Measurements from ENCODE around the gene SOX6.

Gene SOX6

DNA sequence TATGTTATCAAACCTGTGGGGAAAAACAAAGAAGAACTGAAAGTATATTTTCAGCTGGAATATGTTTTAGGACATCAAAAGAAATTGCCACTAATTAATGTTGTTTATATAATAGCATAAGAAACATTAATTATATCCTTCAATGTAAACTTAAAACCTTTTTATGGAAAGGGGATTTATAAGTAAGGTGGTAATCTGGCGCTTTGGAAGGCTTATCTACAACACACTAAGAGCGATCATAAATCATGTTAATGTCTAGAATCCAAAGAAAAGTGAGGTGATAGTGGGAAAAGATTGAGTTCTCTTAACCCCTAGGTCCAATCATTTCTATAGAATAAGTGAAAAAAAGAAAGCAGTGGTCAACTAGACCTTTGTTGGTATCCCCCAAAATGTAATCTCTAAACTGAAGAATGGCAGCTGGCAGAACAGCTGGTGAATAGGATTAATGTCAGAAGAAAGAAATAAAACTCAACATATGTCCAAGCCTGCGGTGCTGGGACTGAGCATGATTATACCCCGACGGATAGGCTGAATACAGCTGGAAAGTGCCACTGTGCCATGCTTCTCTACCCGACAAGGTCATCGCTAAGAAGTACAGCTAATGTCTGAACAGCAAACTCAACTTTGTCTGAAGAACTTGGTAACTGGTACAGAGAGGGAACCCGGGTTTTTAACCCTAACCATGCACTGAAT is 64.0 kb downstream of the SOX6 start:
- TF ChIP-seq FOXP2 (optimal IDR thresholded peaks at IDR 0.05; ENCODE audit: borderline replicate concordance, extremely low read depth, extremely low read length, insufficient read depth) (no peak), TAF1 (IDR thresholded peaks at IDR 0.05; ENCODE audit: borderline replicate concordance, insufficient read depth, low read length) (no peak), SIN3A (IDR thresholded peaks at IDR 0.05; ENCODE audit: borderline replicate concordance, insufficient read depth, low read length) (no peak), POLR2AphosphoS5 (IDR thresholded peaks at IDR 0.05; ENCODE audit: low read depth, low read length) (no peak)
- TF ChIP-seq, protein P1, sequence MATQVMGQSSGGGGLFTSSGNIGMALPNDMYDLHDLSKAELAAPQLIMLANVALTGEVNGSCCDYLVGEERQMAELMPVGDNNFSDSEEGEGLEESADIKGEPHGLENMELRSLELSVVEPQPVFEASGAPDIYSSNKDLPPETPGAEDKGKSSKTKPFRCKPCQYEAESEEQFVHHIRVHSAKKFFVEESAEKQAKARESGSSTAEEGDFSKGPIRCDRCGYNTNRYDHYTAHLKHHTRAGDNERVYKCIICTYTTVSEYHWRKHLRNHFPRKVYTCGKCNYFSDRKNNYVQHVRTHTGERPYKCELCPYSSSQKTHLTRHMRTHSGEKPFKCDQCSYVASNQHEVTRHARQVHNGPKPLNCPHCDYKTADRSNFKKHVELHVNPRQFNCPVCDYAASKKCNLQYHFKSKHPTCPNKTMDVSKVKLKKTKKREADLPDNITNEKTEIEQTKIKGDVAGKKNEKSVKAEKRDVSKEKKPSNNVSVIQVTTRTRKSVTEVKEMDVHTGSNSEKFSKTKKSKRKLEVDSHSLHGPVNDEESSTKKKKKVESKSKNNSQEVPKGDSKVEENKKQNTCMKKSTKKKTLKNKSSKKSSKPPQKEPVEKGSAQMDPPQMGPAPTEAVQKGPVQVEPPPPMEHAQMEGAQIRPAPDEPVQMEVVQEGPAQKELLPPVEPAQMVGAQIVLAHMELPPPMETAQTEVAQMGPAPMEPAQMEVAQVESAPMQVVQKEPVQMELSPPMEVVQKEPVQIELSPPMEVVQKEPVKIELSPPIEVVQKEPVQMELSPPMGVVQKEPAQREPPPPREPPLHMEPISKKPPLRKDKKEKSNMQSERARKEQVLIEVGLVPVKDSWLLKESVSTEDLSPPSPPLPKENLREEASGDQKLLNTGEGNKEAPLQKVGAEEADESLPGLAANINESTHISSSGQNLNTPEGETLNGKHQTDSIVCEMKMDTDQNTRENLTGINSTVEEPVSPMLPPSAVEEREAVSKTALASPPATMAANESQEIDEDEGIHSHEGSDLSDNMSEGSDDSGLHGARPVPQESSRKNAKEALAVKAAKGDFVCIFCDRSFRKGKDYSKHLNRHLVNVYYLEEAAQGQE (IDR thresholded peaks at IDR 0.05; ENCODE audit: insufficient read depth in 1 of 2, low read depth in 2 of 2, low read length in 2 of 2) = no peak

DNA sequence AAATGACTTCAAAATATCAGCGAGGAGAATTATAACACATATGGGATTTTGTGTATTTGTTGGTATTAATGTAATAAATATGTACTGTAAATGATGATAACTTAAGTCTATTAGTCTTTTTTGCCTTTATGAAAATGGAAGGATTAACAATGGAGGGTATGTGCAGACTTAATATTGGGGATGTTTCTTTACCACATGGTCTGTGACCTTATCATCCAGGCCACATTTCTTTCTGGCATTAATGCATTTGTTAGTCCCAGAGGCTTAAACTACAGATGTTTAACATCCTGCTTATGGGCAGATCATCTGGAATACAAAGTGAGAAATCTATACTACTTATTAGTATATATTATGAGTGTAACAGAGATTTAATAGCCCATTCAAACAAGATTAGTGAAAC is 64.6 kb downstream of the SOX6 start:
- TF ChIP-seq TAF1 (IDR thresholded peaks at IDR 0.05; ENCODE audit: borderline replicate concordance, insufficient read depth, low read length) = no peak
- TF ChIP-seq FOXP2 (optimal IDR thresholded peaks at IDR 0.05; ENCODE audit: borderline replicate concordance, extremely low read depth, extremely low read length, insufficient read depth) = no peak
- no peak for TF ChIP-seq POLR2AphosphoS5 (IDR thresholded peaks at IDR 0.05; ENCODE audit: low read depth, low read length)
- no peak for TF ChIP-seq SIN3A (IDR thresholded peaks at IDR 0.05; ENCODE audit: borderline replicate concordance, insufficient read depth, low read length)
- TF ChIP-seq, protein P1 (IDR thresholded peaks at IDR 0.05; ENCODE audit: insufficient read depth in 1 of 2, low read depth in 2 of 2, low read length in 2 of 2) = no peak

DNA sequence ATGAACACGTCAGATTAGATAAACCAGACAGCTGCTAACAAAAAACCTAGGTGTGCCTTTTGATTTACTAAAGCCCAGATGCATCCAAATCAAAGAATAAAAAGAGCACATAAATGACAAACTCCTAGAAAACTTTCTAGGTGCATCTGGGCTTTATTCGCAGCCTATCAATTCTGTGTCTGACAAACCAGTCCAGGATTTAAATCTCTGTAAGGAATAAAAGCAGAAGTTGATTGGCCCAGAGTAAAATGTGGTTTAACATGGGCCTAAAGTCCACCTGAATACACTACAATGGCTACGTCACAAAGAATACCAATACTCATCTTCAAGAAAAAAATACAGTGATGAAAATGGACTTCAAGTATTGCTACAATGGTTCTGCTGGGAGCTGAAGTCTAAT is 66.8 kb downstream of the SOX6 start:
- TF ChIP-seq FOXP2 (optimal IDR thresholded peaks at IDR 0.05; ENCODE audit: borderline replicate concordance, extremely low read depth, extremely low read length, insufficient read depth) (no peak), POLR2AphosphoS5 (IDR thresholded peaks at IDR 0.05; ENCODE audit: low read depth, low read length) (no peak), SIN3A (IDR thresholded peaks at IDR 0.05; ENCODE audit: borderline replicate concordance, insufficient read depth, low read length) (no peak), TAF1 (IDR thresholded peaks at IDR 0.05; ENCODE audit: borderline replicate concordance, insufficient read depth, low read length) (no peak)
- TF ChIP-seq, protein P1 (IDR thresholded peaks at IDR 0.05; ENCODE audit: insufficient read depth in 1 of 2, low read depth in 2 of 2, low read length in 2 of 2) = no peak

DNA sequence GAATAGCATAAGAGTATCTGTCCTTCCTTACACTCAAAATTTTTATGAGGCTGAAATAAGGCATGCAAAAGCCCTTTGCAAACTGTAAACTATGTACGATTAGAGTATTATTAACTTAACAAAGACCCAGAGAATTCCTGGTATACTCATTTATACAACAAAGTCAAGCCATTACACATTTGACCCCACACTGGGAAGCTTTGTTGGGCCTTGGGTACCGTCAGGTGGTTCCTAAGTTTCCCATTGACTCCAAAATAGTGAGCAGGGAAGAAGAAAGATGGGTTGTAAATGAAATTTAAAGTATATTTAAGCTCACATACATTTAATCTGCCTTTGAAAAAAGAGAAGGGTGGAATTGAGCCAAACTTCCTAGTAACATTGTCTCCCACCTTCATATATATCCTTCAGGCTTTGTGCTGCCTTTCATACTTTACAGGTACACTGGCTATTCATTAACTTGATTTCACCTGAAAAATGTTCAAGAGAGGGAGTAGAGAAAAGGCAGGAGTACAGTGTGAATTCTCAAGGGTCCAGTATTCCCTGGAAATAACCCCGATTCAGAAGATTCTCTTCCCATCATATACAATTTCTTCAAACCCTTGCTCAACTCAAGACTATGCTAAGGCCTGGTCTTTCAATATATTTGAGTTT is 68.6 kb downstream of the SOX6 start:
- no peak for TF ChIP-seq FOXP2 (optimal IDR thresholded peaks at IDR 0.05; ENCODE audit: borderline replicate concordance, extremely low read depth, extremely low read length, insufficient read depth)
- no peak for TF ChIP-seq TAF1 (IDR thresholded peaks at IDR 0.05; ENCODE audit: borderline replicate concordance, insufficient read depth, low read length)
- TF ChIP-seq, protein P1 (IDR thresholded peaks at IDR 0.05; ENCODE audit: insufficient read depth in 1 of 2, low read depth in 2 of 2, low read length in 2 of 2) = no peak
- TF ChIP-seq POLR2AphosphoS5 (IDR thresholded peaks at IDR 0.05; ENCODE audit: low read depth, low read length) = no peak
- TF ChIP-seq SIN3A (IDR thresholded peaks at IDR 0.05; ENCODE audit: borderline replicate concordance, insufficient read depth, low read length) = no peak
